Measurements from ENCODE around the gene ATP8B1.
"Not testable (repeated sequence)": the region's sequence is repeated elsewhere in the genome, so short reads cannot be mapped to it uniquely, and the experiment has no call there.

Gene ATP8B1

GRCh38 chr18:57803103-57803969 lies at the start of gene ATP8B1:
Gene ATP8B1, minus strand, starts transcription at chr18:57803315. Its CDS starts 71,508 bp downstream, at chr18:57731807.
- ATAC-seq = peak; percentile 55
- DNase-seq (ENCODE audit: low spot score in 2 of 2) = no peak
- H3K36me3 Mint-ChIP-seq = no peaks in the 10 kb centered on the region
- H3K4me3 Mint-ChIP-seq = peak within 1 kb of the TSS; percentile 55
- no peak within 1 kb of the TSS for H3K27ac Mint-ChIP-seq
- no peaks in the 10 kb centered on the region for H3K9me3 Mint-ChIP-seq
- peaks cover 11% of the 10 kb centered on the region for H3K4me1 Mint-ChIP-seq

GRCh38 chr18:57850063-57850462 lies 46.9 kb upstream of the ATP8B1 start:
- DNase-seq (ENCODE audit: low spot score in 2 of 2) (no peak), ATAC-seq (no peak)
- Mint-ChIP-seq H3K9me3 (no peaks in the 10 kb centered on the region), H3K36me3 (no peaks in the 10 kb centered on the region), H3K27ac (no peak overlapping the region), H3K4me1 (no peaks in the 10 kb centered on the region), H3K4me3 (no peak overlapping the region)

- not testable (repeated sequence) for ATAC-seq; H3K36me3 Mint-ChIP-seq; H3K4me3 Mint-ChIP-seq; H3K27ac Mint-ChIP-seq; DNase-seq (ENCODE audit: low spot score in 2 of 2); H3K4me1 Mint-ChIP-seq; H3K9me3 Mint-ChIP-seq
Observed at GRCh38 chr18:57848374-57848773, 45.3 kb upstream of the ATP8B1 start.

DNA sequence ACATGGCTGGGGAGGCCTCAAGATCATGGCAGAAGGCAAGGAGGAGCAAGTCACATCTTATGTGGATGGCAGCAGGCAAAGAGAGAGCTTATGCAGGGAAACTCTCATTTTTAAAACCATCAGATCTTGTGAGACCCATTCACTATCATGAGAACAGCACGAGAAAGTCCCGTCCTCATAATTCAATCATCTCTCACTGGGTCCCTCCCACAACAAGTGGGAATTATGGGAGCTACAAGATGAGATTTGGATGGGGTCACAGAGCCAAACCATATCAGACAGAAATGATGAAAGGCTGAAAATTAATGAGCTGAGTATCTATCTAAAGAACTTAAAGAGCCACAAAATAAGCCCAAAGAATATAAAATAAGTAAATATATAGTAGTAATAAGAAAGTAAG lies 44.3 kb upstream of the ATP8B1 start:
- not testable (repeated sequence) for H3K36me3 Mint-ChIP-seq; H3K27ac Mint-ChIP-seq; DNase-seq (ENCODE audit: low spot score in 2 of 2); H3K4me3 Mint-ChIP-seq; H3K4me1 Mint-ChIP-seq; ATAC-seq; H3K9me3 Mint-ChIP-seq

DNA sequence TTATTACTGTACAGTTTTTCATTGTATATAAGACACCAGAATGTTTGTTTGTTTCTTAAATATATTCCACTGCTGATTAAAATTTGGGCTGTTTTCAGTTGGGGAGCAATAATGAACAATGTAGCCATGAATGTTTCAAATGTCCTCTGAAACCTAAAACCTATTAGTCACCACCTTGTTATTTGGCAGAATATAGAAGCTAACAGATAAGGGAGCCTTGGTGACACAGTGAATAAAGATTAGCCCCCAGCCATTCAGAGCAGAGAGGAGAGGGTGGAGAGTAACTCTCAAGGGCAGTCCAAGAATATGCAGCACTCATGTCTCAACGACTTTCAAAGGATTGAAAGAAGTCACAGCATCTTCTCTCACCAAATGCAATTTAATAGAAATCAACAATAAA lies 43.1 kb upstream of the ATP8B1 start:
- no peak for ATAC-seq
- Mint-ChIP-seq H3K9me3 (no peaks in the 10 kb centered on the region), H3K36me3 (no peaks in the 10 kb centered on the region), H3K4me1 (peaks cover 8% of the 10 kb centered on the region), H3K27ac (no peak overlapping the region), H3K4me3 (no peak overlapping the region)
- no peak for DNase-seq (ENCODE audit: low spot score in 2 of 2)

DNA sequence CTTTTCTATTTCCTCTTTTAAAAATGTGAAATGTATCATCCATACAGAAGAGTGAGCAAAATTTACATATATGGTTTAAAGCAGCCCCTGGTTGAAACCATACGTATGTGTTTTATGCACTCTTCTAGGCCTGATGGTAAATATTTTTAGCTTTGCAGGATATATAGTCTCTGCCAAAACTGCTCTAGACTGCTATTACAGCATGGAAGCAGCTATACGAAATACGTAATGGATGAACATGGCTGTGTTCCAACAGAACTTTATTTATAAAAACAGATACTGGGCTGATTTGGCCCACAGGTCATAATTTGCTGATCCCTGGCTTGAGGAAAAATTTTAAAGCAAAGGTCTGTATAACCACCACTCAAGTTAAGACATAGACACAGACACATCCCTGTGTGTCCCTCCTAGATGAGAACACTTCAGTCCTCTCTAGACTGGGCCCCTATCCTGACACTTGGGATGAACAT lies 42.5 kb upstream of the ATP8B1 start:
- H3K4me1 Mint-ChIP-seq = peaks cover 12% of the 10 kb centered on the region
- H3K9me3 Mint-ChIP-seq = no peaks in the 10 kb centered on the region
- no peak for ATAC-seq
- H3K36me3 Mint-ChIP-seq = no peaks in the 10 kb centered on the region
- no peak for DNase-seq (ENCODE audit: low spot score in 2 of 2)
- H3K4me3 Mint-ChIP-seq = no peak overlapping the region
- H3K27ac Mint-ChIP-seq = no peak overlapping the region

DNA sequence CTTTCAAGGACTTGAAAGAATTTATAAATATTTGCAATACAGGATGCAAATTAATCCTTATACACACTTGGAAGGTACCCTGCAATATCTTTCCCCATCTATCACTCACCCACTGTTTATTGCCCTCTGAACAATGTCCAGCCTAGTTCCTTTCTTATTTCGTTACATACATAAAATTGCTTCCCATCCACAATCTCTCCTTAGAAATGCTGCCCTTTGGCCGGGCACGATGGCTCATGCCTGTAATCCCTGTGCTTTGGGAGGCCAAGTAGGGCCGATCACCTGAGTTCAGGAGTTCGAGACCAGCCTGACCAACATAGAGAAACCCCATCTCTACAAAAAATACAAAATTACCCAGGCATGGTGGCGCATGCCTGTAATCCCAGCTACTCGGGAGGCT lies 41.2 kb upstream of the ATP8B1 start:
- ATAC-seq (no peak), DNase-seq (ENCODE audit: low spot score in 2 of 2) (no peak)
- no peak overlapping the region for H3K27ac Mint-ChIP-seq
- no peaks in the 10 kb centered on the region for H3K36me3 Mint-ChIP-seq
- H3K4me3 Mint-ChIP-seq = no peak overlapping the region
- no peaks in the 10 kb centered on the region for H3K9me3 Mint-ChIP-seq
- H3K4me1 Mint-ChIP-seq = peaks cover 12% of the 10 kb centered on the region

- Mint-ChIP-seq H3K4me3 (no peak overlapping the region), H3K4me1 (peaks cover 16% of the 10 kb centered on the region), H3K36me3 (no peaks in the 10 kb centered on the region), H3K9me3 (peaks cover 3% of the 10 kb centered on the region), H3K27ac (no peak overlapping the region)
- DNase-seq (ENCODE audit: low spot score in 2 of 2) (no peak), ATAC-seq (no peak)
Observed at GRCh38 chr18:57843386-57843785, 40.3 kb upstream of the ATP8B1 start.

- ATAC-seq = peak; percentile 69
- Mint-ChIP-seq H3K9me3 (peaks cover 4% of the 10 kb centered on the region), H3K4me3 (no peak overlapping the region), H3K27ac (peak overlapping the region; percentile 30), H3K36me3 (no peaks in the 10 kb centered on the region), H3K4me1 (peaks cover 23% of the 10 kb centered on the region)
- no peak for DNase-seq (ENCODE audit: low spot score in 2 of 2)
Observed at GRCh38 chr18:57841568-57841967, 38.5 kb upstream of the ATP8B1 start.

DNA sequence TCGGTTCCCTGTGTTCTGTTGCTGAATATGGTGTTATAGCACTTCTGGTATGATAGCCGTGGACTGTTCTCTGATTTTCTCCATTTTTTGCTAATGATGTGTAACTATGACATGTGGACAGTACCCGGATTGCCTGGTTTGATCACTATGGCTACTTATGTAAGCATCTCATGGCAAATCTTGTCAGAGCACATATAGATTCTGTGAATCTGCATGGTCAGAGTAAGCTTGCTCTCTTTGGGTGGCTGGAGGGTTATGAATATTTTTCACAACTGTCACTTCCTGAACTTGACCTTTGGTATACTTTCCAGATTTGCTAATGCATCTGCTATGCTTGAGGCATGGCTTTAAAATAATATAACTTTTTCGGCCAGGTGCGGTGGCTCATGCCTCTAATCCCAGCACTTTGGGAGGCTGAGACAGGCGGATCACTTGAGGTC lies 36.8 kb upstream of the ATP8B1 start:
- no peaks in the 10 kb centered on the region for H3K36me3 Mint-ChIP-seq
- no peak overlapping the region for H3K27ac Mint-ChIP-seq
- H3K4me1 Mint-ChIP-seq = peaks cover 23% of the 10 kb centered on the region
- ATAC-seq (no peak), DNase-seq (ENCODE audit: low spot score in 2 of 2) (no peak)
- no peak overlapping the region for H3K4me3 Mint-ChIP-seq
- H3K9me3 Mint-ChIP-seq = peaks cover 4% of the 10 kb centered on the region

GRCh38 chr18:57837917-57838548 lies 34.9 kb upstream of the ATP8B1 start:
- peak; percentile 96 for ATAC-seq
- Mint-ChIP-seq H3K4me1 (peaks cover 29% of the 10 kb centered on the region), H3K4me3 (no peak overlapping the region)

GRCh38 chr18:57836557-57836956 lies 33.4 kb upstream of the ATP8B1 start:
- ATAC-seq (no peak), DNase-seq (ENCODE audit: low spot score in 2 of 2) (no peak)
- H3K4me1 Mint-ChIP-seq = peaks cover 30% of the 10 kb centered on the region
- no peak overlapping the region for H3K27ac Mint-ChIP-seq
- H3K4me3 Mint-ChIP-seq = no peak overlapping the region
- H3K36me3 Mint-ChIP-seq = no peaks in the 10 kb centered on the region
- peaks cover 4% of the 10 kb centered on the region for H3K9me3 Mint-ChIP-seq

More at GRCh38 chr18:57837917-57838548, 34.9 kb upstream of the ATP8B1 start:
- peak in 1 of 2 donors; percentile 66 for DNase-seq (ENCODE audit: low spot score in 2 of 2)
- peaks cover 4% of the 10 kb centered on the region for H3K9me3 Mint-ChIP-seq
- no peak overlapping the region for H3K27ac Mint-ChIP-seq
- H3K36me3 Mint-ChIP-seq = no peaks in the 10 kb centered on the region

DNA sequence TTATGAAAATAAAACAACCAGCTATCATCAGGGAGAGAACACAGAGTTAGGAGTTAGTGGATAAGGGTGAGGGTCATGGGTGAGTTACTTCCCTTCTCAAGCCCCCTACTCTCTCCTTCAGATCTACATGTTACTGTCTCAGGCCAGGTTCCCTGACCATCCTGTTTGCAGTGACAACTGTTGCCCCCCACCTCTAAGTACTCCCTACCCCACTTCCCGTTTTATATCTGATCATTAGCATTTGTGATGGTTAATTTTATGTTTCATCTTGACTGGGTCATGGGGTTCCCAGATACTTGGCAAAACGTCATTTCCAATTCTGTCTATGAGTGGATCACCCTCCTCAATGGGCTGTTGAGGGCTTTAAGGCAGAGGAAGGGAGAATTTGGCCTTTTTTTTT lies 32.8 kb upstream of the ATP8B1 start:
- Mint-ChIP-seq H3K36me3 (no peaks in the 10 kb centered on the region), H3K4me3 (no peak overlapping the region), H3K27ac (no peak overlapping the region), H3K9me3 (peaks cover 4% of the 10 kb centered on the region), H3K4me1 (peaks cover 24% of the 10 kb centered on the region)
- no peak for ATAC-seq
- DNase-seq (ENCODE audit: low spot score in 2 of 2) = no peak

GRCh38 chr18:57834616-57835015 lies 31.5 kb upstream of the ATP8B1 start:
- no peak for ATAC-seq
- Mint-ChIP-seq H3K4me3 (no peak overlapping the region), H3K36me3 (no peaks in the 10 kb centered on the region), H3K4me1 (peaks cover 24% of the 10 kb centered on the region), H3K27ac (no peak overlapping the region), H3K9me3 (peaks cover 7% of the 10 kb centered on the region)
- DNase-seq (ENCODE audit: low spot score in 2 of 2) = no peak

DNA sequence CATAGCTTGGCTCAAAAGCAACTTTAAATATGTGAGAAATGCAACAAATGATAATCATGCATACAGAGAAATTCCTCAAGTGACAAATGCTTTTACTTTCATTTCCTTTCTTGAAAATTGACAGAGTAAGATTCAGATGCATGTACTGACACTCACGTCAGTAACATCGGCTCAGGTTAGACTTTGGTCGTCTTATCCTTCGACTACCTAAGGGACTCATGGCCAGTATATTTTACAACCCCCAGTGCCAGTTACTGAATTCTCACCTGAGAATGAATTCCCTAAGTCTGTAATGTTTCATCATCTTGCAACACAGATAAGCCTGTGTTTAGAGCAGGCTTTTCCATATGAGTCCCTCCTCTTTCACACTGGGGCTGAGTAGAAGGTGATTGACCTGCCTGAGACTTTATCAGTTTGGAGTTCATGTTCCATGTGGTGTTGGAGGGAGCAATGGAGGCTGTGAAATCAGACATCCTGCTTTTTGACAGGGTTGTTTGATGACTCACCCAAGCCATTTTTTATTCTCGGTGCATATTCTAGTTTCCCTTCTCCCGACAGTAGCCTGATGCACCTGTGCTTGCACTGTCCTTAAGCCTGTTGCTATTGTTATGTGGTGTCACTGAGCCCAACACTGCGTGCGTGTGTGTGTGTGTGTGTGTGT lies 30.5 kb upstream of the ATP8B1 start:
- no peak for DNase-seq (ENCODE audit: low spot score in 2 of 2)
- peak overlapping the region; percentile 37 for H3K27ac Mint-ChIP-seq
- H3K9me3 Mint-ChIP-seq = peaks cover 5% of the 10 kb centered on the region
- peaks cover 21% of the 10 kb centered on the region for H3K4me1 Mint-ChIP-seq
- peak; percentile 8 for ATAC-seq
- H3K4me3 Mint-ChIP-seq = peak overlapping the region; percentile 3
- H3K36me3 Mint-ChIP-seq = no peaks in the 10 kb centered on the region

Data from stimulated activated effector memory CD8-positive, alpha-beta T cell treated with anti-CD3 and anti-CD28 coated beads, Interleukin-12 subunit alpha, Interleukin-12 subunit beta, amount 100 ng/mL, for 72 hours (primary cell).